ACC112 (cell line): ENCODE results near the gene EYA3.

Source experiments
- H2AFZ ChIP-seq: fragments of 200-600 bp; sonication (generic); one replicate; pipeline ENCODE4 v1.6.0; 2017; ENCODE audit warnings: antibody characterized with exemption, low read length; ENCODE audit not compliant: unreplicated experiment
- H3K27ac ChIP-seq: fragments of 200-600 bp; sonication (generic); 2 replicates; pipeline ENCODE4 v1.5.1; 2014; ENCODE audit warnings: low read depth, mild to moderate bottlenecking, antibody characterized with exemption, low read length, moderate library complexity
- H3K27me3 ChIP-seq: fragments of 200-600 bp; sonication (generic); 2 replicates; pipeline ENCODE4 v1.6.1; 2014; ENCODE audit warnings: mild to moderate bottlenecking, antibody characterized with exemption, low read length, moderate library complexity, mixed read lengths; ENCODE audit not compliant: insufficient read depth
- H3K36me3 ChIP-seq: fragments of 200-600 bp; sonication (generic); 2 replicates; pipeline ENCODE4 v1.6.1; 2016; ENCODE audit warnings: mild to moderate bottlenecking, antibody characterized with exemption, low read length, moderate library complexity, mixed read lengths; ENCODE audit not compliant: insufficient read depth
- H3K4me1 ChIP-seq: fragments of 200-600 bp; sonication (generic); one replicate; pipeline ENCODE4 v1.6.1; 2016; ENCODE audit warnings: low read length, mixed read lengths; ENCODE audit not compliant: insufficient read depth, unreplicated experiment, control insufficient read depth
- H3K4me3 ChIP-seq: fragments of 200-600 bp; sonication (generic); 2 replicates; pipeline ENCODE4 v1.5.1; 2014; ENCODE audit warnings: mild to moderate bottlenecking, low read depth, low read length
- H3K79me2 ChIP-seq: fragments of 200-600 bp; sonication (generic); one replicate; pipeline ENCODE4 v1.6.0; 2016; ENCODE audit warnings: low read length; ENCODE audit not compliant: control insufficient read depth, unreplicated experiment, insufficient read depth

Gene EYA3

GRCh38 chr1:28091043-28091781 lies 2.8 kb upstream of the EYA3 start:
- Histone ChIP-seq H3K27ac (no peak overlapping the region), H3K4me3 (no peak overlapping the region), H3K4me1 (peaks cover 9% of the 10 kb centered on the region), H3K36me3 (no peaks in the 10 kb centered on the region), H2AFZ (peak overlapping the region; percentile 47), H3K79me2 (peaks cover 21% of the 10 kb centered on the region), H3K27me3 (no peaks in the 10 kb centered on the region)

DNA sequence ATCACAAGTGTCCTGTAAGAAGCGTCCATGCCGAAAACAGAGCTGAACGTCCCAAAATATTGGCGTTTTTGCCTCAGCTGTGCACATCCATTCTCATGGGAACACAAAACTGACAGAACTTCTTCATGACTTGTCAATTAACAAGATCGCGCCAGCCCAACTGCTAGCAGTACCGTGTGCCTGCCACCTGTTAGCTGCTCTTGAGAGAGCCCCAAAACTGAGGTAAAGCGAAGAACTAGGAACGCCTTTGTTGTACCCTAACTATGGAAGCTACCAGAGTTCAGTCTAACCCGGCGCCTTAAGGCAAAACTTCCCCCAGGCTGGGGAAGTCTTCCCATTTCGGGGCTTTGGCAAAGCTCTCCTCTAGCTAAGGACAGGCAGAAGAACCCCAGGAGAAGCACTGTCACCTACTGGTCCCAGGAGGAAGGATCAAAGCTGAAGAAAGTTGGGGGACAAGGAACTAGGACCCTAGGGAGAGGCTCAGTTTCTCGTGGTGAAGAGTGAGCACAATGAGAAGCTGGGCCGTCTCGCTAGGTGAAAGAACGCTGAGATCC lies 719 bp downstream of the EYA3 start:
- Histone ChIP-seq H3K79me2 (peaks cover 54% of the 10 kb centered on the region), H3K4me1 (peaks cover 22% of the 10 kb centered on the region), H3K36me3 (no peaks in the 10 kb centered on the region), H2AFZ (peak overlapping the region; percentile 46), H3K4me3 (peak overlapping the region; percentile 84), H3K27me3 (no peaks in the 10 kb centered on the region), H3K27ac (peak overlapping the region; percentile 65)

- Histone ChIP-seq H3K4me3 (peak overlapping the region; percentile 84), H3K27ac (no peak overlapping the region), H3K27me3 (no peaks in the 10 kb centered on the region), H2AFZ (no peak overlapping the region), H3K36me3 (no peaks in the 10 kb centered on the region), H3K79me2 (peaks cover 64% of the 10 kb centered on the region), H3K4me1 (peaks cover 22% of the 10 kb centered on the region)
Measured at GRCh38 chr1:28086651-28087050, 1.8 kb downstream of the EYA3 start.

- H3K36me3 ChIP-seq = no peaks in the 10 kb centered on the region
- peaks cover 70% of the 10 kb centered on the region for H3K79me2 ChIP-seq
- H3K27ac ChIP-seq = no peak overlapping the region
- H3K27me3 ChIP-seq = no peaks in the 10 kb centered on the region
- peaks cover 22% of the 10 kb centered on the region for H3K4me1 ChIP-seq
- H2AFZ ChIP-seq = no peak overlapping the region
- H3K4me3 ChIP-seq = no peak overlapping the region
Measured at GRCh38 chr1:28085129-28085528, 3.3 kb downstream of the EYA3 start.

- H3K79me2 ChIP-seq = peaks cover 75% of the 10 kb centered on the region
- no peaks in the 10 kb centered on the region for H3K36me3 ChIP-seq
- H3K27ac ChIP-seq = no peak overlapping the region
- H2AFZ ChIP-seq = no peak overlapping the region
- peaks cover 22% of the 10 kb centered on the region for H3K4me1 ChIP-seq
- H3K27me3 ChIP-seq = no peaks in the 10 kb centered on the region
- no peak overlapping the region for H3K4me3 ChIP-seq
Measured at GRCh38 chr1:28083876-28084275, 4.5 kb downstream of the EYA3 start.

- Histone ChIP-seq H3K27ac (no peak overlapping the region), H3K4me1 (peaks cover 3% of the 10 kb centered on the region), H2AFZ (no peak overlapping the region), H3K4me3 (no peak overlapping the region), H3K27me3 (no peaks in the 10 kb centered on the region), H3K79me2 (peaks cover 63% of the 10 kb centered on the region), H3K36me3 (no peaks in the 10 kb centered on the region)
Measured at GRCh38 chr1:28078680-28079626, 9.5 kb downstream of the EYA3 start.

GRCh38 chr1:28078262-28078661 lies 10.1 kb downstream of the EYA3 start:
- H3K79me2 ChIP-seq = peaks cover 63% of the 10 kb centered on the region
- no peaks in the 10 kb centered on the region for H3K36me3 ChIP-seq
- H3K27ac ChIP-seq = no peak overlapping the region
- H2AFZ ChIP-seq = no peak overlapping the region
- no peak overlapping the region for H3K4me3 ChIP-seq
- H3K4me1 ChIP-seq = peaks cover 3% of the 10 kb centered on the region
- H3K27me3 ChIP-seq = no peaks in the 10 kb centered on the region

DNA sequence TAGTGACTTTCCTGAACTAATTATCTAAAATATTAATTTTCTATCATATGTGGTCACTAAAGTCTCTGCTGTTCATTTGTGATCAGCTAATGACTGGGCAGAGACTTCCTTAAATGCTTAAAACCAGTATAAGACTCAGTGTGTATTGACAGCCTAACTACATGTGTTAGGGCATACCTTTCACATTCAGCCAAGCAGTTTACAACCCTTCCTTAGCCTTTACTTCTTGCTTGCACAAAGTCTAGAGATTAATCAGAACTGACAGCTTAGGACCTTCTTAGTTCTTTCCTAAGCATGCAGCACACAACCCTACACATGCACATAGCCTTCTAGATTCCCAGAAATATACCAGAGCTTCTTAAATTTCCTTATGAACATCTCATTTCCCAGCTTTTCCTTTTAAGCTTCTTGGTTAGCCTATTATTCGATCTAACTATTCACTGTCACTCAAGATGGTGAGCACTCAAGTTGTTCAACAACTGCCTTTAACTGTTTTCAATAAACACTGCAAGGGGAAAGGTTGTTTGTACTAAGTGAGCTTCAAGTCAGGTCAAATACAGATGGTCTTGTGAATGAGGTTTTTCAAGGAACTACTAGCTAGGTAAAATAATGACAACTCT lies 13.4 kb downstream of the EYA3 start:
- Histone ChIP-seq H3K4me3 (no peak overlapping the region), H3K36me3 (no peaks in the 10 kb centered on the region), H3K27ac (no peak overlapping the region), H3K79me2 (peaks cover 64% of the 10 kb centered on the region), H3K27me3 (no peaks in the 10 kb centered on the region), H3K4me1 (peaks cover 14% of the 10 kb centered on the region), H2AFZ (no peak overlapping the region)

GRCh38 chr1:28073867-28074266 lies 14.5 kb downstream of the EYA3 start:
- Histone ChIP-seq H3K27ac (no peak overlapping the region), H3K36me3 (no peaks in the 10 kb centered on the region), H3K4me3 (no peak overlapping the region), H2AFZ (no peak overlapping the region), H3K27me3 (no peaks in the 10 kb centered on the region), H3K4me1 (peaks cover 14% of the 10 kb centered on the region), H3K79me2 (peaks cover 67% of the 10 kb centered on the region)

- no peak overlapping the region for H3K27ac ChIP-seq
- H3K4me3 ChIP-seq = no peak overlapping the region
- no peaks in the 10 kb centered on the region for H3K27me3 ChIP-seq
- no peak overlapping the region for H2AFZ ChIP-seq
- H3K36me3 ChIP-seq = no peaks in the 10 kb centered on the region
- peaks cover 66% of the 10 kb centered on the region for H3K79me2 ChIP-seq
- H3K4me1 ChIP-seq = peaks cover 22% of the 10 kb centered on the region
Measured at GRCh38 chr1:28071813-28072212, 16.6 kb downstream of the EYA3 start.
